HG03565 (cell line): ENCODE measurements around the gene CELF5.
"Not testable (repeated sequence)": the region's sequence is repeated elsewhere in the genome, so short reads cannot be mapped to it uniquely, and the experiment has no call there.

Experiments
- ATAC-seq: cut with Tn5 transposase; IDR thresholded peaks from one replicate; pipeline ENCODE4 v1.9.1; 2021; ENCODE audit warnings: mild to moderate bottlenecking, moderate library complexity; ENCODE audit not compliant: unreplicated experiment

Gene CELF5

DNA sequence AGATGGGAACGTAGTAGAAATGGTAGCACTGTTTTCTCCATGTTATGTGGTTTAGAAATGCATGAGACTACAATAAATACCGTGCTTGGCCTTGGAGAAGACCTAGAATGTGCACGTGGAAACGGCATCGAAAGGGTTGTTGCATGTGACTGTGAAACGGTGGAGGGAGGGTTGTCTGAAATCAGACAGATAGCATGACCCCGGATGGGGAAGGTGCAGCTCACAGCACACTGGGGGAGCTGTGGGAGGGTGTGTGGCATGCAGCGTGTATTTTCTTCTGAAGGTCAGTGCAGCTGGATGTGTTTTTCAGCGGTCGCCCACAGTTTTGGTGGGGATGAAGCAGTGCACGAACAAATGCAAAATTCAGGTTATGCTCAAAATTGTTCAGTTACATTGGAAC lies 63.4 kb downstream of the CELF5 start:
- no peak for ATAC-seq

GRCh38 chr19:3288437-3288836 lies 64.0 kb downstream of the CELF5 start:
- not testable (repeated sequence) for ATAC-seq

DNA sequence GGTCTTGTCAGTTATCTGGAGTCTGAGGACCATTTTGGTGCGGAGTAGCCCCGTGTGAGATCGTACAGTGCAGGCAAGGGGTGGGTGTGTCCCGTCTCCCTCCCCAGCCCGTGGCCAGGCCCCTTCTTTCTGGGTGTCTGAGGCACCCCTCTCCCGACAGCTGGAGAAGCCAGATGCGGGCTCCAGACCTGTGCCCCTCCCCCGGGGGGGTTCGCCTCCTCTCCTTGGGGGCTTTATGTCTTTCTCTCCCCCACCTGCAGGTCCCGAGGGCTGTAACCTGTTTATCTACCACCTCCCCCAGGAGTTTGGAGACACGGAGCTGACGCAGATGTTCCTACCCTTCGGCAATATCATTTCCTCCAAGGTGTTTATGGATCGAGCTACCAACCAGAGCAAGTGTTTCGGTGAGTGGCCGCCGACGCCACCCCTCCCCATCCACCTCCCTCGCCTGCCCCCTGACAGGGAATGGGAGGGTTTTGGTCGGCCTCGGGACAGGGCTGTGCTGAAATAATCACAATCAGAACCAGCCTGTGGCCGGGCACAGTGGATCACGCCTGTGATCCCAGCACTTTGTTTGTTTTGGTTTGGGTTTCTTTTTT lies 65.6 kb downstream of the CELF5 start:
- no peak for ATAC-seq

DNA sequence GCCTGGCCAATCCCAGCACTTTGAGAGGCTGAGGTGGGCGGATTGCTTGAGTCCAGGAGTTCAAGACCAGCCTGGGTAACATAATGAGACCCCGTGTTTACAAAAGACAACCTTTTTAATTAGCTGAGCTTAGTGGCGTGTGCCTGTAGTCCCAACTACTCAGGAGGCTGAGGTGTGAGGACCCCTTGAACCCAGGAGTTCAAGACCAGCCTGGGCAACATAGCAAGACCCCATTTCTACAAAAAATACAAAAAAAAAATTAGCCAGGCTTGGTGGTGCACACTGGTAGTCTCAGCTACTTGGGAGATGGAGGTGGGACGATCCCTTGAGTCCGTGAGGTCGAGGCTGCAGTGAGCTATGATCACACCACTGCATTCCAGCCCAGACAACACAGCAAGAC lies 66.4 kb downstream of the CELF5 start:
- not testable (repeated sequence) for ATAC-seq

GRCh38 chr19:3291644-3292043 lies 67.2 kb downstream of the CELF5 start:
- ATAC-seq, result no peak

DNA sequence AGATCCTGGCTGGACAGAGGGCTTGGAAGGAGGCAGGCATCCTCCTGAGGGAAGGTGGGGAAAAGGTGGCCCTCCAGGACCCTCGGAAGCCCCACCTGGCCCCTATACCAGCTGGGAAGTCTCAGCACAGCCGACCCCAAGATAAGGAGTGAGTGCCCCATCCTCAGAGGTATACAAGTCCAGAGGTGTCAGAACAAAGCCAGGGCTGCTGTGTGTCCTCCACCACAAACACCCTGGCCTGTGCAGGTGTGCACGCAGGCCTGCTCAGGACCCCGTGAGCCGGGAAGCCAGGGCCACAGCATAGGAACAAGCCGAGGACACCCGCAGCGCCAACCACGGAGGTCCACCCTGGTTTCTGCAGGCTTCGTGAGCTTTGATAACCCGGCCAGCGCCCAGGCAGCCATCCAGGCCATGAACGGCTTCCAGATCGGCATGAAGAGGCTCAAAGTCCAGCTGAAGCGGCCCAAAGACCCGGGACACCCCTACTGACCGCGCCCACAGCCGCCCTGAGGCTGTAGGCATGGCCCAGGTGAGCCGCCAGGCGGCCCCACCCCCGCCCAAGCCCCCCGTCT lies 68.6 kb downstream of the CELF5 start:
- ATAC-seq, result no peak

GRCh38 chr19:3293560-3293959 lies 69.1 kb downstream of the CELF5 start:
- ATAC-seq, result no peak

DNA sequence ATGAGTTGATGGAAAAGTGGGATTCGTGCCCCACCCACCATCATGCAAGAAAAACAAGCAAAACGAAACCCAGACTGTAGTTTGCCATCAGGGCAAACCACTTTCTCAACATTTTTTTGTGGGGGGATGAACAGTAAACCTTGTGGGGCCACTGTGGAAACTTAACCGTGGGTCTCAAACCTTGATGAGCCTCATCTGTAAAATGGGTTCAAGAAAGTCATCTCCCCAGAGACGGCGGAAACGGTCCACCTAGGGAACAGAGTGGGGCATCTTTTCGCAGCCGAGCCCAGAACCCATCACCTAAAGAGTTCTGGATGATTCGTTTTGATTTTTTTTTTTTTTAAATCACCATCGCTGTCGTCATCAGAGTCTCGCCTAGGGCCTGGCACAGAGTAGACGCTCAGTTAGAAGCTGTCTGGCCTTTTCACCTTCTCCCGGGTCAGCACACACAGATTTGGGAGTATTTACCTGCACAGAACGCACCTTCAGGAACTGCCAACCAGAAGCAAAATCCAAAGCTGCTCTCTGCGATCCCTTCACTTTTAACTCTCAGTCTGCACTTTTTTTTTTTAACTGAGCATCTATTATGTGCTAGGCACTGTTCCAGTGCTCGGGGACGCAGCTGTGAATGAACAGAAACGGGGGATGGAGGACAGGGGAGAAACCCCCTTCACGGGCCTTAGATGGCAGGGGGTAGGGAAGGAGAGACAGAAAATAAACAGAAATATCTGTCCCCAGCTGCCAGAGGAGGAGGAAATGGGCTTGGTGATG lies 69.8 kb downstream of the CELF5 start:
- no peak for ATAC-seq

DNA sequence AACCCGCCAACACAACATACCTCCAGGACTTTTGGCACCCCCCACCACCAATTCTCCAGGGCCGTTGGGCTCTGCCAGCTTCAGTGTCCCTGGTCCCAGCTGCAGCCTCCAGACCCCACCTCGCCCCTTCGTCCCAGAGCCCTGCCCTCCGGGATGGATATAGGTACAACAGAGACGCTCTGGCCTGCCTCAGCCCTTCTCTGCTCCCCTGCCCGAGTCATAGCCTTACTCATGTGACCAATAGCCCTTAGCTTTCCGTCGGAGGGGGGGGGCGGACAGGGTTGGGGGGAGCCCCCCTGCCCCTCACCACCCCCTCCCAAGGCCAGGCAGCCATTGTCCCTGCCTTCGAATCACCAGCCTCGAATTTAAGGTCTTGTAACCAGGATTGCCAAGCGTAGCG lies 71.1 kb downstream of the CELF5 start:
- no peak for ATAC-seq

DNA sequence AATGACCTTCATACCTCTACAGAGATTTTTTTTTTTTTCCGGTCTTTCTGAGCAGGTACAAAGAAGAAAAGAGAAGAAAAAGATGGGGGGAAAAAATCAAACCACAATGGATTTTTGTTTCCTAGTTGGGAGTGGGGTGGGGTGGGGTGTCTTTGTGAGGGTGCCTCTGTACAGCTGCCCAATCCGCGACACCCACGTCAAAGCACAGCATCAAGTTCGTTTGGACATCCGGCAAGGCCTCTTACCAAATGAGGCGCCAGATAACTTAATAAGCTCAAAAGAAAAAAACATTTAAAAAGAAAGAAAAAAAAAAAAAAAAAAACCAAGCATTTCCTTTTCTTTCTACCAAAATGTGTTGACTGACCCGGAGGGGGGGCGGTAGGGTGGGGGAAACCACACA lies 71.6 kb downstream of the CELF5 start:
- ATAC-seq, result no peak

DNA sequence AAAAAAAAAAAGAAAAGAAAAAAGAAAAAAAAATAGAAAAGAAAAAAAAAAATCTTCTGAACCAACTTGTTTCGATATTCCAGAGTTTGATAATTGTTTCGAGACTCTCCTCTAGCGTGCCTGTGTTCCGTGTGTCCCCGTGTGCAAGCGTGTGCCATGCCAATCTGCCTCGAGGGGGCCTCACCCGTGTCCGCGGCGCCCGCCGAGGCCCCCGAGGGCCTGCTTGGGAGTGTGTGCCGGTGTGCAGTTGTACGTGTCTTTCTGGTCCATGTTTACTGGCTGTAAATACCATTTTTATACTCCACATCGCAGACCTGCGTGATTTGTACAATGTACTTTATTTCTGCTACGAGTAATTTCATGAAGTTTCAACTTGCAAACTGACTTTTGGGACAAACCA lies 72.0 kb downstream of the CELF5 start:
- ATAC-seq, result no peak

DNA sequence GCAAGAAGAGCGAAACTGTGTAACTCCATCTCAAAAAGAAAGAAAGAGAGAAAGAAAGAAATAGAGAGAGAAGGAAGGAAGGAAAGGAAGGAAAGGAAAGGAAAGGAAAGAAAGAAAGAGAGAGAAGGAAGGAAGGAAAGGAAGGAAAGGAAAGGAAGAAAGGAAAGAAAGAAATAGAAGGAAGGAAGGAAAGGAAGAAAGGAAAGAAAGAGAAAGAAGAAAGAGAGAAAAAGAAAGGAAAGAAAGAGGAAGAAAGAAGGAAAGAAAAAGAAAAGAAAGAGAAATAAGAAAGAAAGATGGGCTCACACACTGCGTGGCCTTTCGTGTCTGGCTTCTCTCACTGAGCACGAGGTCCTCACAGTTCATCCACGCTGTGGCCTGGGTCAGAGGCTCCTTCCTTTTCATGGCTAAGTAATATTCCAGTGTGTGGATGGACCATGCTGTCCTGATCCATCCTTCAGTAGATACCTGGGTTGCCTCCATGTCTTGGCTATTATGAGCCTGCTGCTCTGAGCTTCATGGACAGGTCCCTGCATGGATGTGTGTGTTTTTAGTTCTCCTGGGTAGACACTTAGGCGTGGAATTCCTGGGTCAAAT lies 74.5 kb downstream of the CELF5 start:
- ATAC-seq, result no peak

DNA sequence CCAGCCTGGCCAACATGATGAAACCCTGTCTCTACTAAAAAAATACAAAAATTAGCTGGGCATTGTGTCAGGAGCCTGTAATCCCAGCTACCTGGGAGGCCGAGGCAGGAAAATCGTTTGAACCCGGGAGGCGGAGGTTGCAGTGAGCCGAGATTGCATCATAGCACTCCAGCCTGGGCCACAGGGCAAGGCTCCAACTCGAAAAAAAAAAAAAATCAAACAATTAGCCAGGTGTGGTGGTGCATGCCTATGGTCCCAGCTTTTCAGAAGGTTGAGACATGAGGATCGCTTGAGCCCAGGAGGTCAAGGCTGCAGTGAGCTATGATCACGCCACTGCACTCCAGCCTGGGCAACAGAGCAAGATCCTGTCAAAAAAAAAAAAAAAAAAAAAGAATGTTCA lies 76.1 kb downstream of the CELF5 start:
- not testable (repeated sequence) for ATAC-seq

DNA sequence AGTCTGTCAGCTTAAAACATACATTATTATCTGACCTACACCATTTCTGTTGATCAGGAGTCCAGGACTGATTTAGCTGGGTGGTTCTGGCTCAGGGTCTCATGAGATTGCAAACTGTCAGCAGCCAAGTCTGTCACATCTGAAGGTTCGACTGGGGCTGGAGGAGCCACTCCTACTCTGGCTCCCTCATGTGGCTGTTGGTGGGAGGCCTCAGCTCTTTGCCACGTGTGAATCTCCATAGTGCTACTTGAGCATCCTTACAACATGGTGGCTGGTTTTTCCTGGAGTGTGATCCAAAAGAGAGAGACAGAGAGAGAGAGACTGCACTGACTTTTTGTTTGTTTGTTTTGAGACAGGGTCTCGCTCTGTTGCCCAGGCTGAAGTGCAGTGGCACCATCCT lies 78.3 kb downstream of the CELF5 start:
- ATAC-seq, result no peak

DNA sequence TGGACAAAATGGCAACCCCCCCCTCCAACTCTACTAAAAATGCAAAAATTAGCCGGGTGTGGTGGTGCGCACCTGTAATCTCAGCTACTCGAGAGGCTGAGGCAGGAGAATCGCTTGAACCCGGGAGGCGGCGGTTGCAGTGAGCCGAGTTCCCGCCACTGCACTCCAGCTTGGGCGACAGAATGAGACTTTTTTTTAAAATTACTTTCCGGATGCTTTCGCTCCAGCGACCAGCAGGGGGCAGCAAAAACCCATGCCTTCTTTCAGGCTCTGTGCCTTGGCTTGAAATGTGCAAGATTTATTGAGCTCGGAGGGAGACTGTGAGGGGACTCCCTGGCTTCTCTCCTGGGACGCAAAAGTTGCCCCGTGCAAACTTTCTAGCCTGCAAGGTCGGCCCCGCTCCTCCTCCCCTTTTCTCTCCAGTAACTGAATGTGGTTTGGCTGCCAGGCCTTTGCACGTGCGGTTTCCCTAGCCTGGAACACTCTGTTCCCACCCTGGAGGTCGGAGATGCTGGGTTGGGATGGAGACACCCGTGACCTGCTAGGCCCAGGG lies 80.5 kb downstream of the CELF5 start:
- ATAC-seq, result no peak

DNA sequence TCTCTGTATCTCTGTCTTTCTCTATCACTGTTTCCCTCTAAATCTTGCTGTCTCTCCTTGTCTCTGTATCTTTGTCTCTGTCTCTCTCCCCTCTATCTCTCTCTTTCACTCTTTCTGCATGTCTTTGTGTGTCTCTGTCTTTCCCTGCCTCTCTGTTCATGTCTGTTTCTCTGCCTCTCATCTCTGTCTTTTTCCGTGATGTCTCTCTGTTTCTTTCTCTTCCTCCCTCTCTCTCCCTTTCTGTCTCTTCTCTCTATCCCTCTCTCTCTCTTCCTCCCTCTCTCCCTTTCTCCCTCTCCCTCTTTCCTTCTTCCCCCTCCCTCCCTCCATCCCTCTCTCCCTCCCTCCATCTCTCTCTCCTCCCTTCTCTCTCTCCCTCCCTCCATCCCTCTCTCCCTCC lies 85.3 kb downstream of the CELF5 start:
- ATAC-seq, result no peak

DNA sequence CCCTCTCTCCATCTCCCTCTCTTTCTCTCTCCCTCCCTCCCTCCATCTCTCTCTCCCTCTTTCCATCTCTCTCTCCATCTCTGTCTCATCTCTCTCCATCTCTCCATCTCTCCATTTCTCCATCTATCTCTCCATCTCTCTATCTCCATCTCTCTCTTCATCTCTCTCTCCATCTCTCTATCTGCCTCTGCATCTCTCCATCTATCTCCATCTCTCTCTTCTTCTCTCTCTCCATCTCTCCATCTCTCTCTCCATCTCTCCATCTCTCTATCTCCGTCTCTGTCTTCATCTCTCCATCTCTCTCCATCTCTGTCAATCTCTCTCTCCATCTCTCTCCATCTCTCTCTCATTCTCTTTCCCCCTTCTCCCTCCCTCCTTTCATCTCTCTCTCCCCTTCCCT lies 85.8 kb downstream of the CELF5 start:
- ATAC-seq, result no peak

DNA sequence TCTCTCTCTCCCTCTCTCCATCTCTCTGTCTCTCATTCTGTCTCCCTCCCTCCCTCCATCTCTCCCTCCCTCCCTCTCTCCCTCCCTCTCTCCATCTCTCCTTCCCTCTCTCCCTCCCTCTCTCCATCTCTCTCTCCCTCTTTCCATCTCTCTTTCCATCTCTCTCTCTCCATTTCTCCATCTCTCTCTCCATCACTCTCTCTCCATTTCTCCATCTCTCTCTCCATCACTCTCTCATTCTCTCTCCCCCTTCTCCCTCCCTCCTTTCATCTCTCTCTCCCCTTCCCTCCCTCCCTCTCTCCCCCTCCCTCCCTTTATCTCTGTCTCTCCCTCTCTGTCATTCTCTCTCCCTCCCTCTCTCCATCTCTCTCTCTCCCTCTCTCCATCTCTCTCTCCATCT lies 86.2 kb downstream of the CELF5 start:
- ATAC-seq, result no peak

DNA sequence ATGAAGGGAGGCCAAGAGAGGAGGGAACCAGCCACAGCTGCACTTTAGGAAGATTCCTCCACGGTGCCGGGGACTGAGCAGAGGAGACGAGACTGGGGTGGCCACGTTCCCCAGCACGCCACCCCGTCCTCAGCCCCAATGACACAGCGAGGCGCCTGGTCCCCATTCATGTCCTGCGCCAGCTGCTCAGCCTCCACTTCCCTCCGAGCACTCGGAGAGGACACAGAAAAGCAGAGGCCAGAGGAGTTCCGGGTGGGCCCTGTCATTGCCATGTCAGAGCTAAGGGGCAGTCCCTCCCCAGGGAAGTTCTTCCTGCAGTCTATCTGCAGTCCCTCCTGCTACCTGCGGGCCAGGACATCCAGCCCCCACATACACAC lies 88.7 kb downstream of the CELF5 start:
- ATAC-seq, result no peak

DNA sequence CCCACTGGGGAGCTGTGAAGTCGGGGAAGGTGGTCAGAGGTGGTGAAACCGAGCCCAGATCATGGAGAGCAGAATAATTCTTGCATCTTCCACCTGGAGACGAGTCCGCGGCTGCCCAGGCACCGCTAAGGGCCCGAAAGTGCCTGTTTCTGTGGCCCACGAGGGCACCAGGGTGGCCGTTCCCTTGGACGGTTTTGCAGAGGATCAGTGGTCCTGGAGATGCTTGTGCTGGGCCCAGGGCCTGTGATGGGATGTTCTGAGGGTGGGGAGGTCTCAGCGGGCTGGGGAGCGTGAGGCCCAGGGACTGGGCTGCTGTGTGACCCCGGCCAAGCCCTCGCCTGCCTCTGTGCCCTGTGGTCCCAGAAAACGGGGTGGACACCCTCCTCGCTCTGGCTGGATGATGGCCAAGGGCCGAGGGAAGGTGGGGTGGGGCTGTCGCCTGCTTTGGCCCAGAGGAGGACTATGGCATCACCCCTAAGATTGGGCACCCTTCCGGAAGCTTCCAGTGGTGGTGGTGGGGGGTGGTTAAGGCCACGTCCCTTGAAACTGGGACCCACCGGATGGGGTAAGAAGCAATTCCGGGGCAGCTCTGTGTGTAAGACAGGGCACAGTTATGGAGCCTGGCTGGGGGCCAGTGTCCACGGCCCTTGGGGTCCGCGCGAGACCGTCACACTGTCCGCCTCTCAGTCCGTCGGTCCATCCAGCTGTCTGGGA lies 90.7 kb downstream of the CELF5 start:
- ATAC-seq, result no peak

DNA sequence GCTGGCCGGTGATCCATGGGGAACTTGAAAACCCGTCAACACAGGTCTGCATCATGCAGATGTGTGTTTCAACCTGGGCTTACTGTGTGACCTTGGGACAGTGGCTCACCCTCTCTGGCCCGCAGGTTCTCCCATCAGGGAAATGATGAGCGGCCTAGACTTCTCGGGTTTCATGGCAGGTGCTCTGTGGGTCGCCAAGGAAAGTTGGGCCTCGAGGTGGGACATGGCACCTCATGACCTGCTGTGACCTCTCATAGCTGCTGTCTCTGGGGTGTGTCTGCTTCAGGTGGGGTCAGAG lies 91.2 kb downstream of the CELF5 start:
- no peak for ATAC-seq
